Urinary bladder (tissue), 4 donors: ENCODE data around the gene TPP2. TPM values are rescaled to one million over a fixed set of nuclear protein-coding genes. Genes with fewer than 3 reads are reported as not detected.
A peak's percentile ranks its signal among the peaks of the same experiment; 100 is the strongest.

ENCODE experiments used
- DNase-seq: peaks from one replicate; pipeline ENCODE4 v3.0.0-alpha.2; 2015; ENCODE audit errors: extremely low spot score
- H3K27ac ChIP-seq: one replicate; pipeline ENCODE4 v1.5.1; 2013; ENCODE audit warnings: low read depth, mild to moderate bottlenecking, moderate library complexity
- H3K36me3 ChIP-seq: one replicate; pipeline ENCODE4 v1.6.1; 2013; ENCODE audit warnings: mild to moderate bottlenecking, moderate library complexity; ENCODE audit not compliant: insufficient read depth
- H3K4me1 ChIP-seq: one replicate; pipeline ENCODE4 v1.6.1; 2013; ENCODE audit warnings: mild to moderate bottlenecking, moderate library complexity; ENCODE audit not compliant: insufficient read depth
- H3K4me3 ChIP-seq: one replicate; pipeline ENCODE4 v1.5.1; 2013; ENCODE audit warnings: low read depth, low read length
- WGBS: extraction: QIAGEN DNeasy Blood & Tissue Kit; methylation state at CpG from one replicate; pipeline ENCODE4 v1.1.7; 2013; 5-methylcytosine and 5-hydroxymethylcytosine counted together
- polyA plus RNA-seq: library from polyadenylated mRNA; stranded (reverse); fragments of 200-250 nt; gene quantifications from one replicate; pipeline ENCODE4 v1.2.3, GENCODE V29; 2013
- total RNA-seq: library from RNA; depleted of rRNA; stranded (reverse); fragments of >200 nt; gene quantifications from one replicate; pipeline ENCODE4 v1.2.3, GENCODE V29; 2014
- donor health status: healthy with polysubstance abuse.
- donor health status: healthy.

Gene TPP2
- total and polyA plus RNA-seq, 2 donors, result 22.1 to 76.1 TPM

DNA sequence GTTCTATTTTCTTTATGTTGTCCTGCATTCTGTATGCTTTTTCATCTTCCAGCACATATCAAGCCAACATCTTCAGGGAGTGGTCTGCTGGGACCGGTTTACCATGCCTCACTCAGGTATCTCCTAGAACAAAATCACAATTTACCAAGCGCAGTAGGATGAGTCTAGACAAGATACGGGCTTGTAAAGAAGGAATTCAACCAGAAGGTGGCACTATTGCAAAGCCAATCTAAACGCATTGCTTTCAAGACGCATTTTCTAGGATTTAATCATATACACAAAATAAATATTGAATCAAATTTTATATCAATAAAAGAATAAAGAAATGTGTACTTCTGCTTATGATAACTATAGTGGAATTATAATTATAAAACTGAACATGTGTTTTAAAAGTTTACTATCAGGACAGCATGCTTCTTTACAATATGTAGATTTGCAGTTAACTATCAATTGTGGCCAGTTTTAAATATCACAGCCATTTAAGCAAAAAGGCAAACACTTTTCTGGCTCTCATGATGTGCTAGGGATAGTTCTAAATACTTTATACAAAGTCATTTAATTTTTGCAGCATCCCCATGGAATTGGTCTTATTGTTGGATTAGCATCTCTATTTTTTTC is 16.1 kb upstream of the TPP2 start:
- WGBS, result 1% methylated on average over 5 of the region's 5 CpGs
- peak; percentile 21 for DNase-seq
- Histone ChIP-seq H3K36me3 (no peaks in the 10 kb centered on the region), H3K27ac (no peak overlapping the region), H3K4me3 (no peak overlapping the region), H3K4me1 (no peaks in the 10 kb centered on the region)

DNA sequence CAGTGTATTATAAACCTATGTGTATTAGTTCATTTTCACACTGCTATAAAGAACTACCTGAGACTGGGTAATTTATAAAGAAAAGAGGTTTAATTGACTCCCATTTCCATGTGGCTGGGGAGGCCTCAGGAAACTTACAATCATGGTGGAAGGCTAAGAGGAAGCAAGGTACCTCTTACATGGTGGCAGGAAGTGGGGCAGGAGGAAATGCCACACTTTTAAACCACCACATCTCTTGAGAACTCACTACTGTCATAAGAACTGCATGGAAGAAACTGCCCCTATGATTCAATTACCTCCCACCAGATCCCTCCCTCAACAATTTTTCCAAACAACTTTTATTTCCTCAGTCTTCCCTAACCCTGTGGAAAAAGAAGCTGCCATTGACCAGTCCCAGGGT is 14.5 kb upstream of the TPP2 start:
- Histone ChIP-seq H3K4me3 (no peak overlapping the region), H3K4me1 (no peaks in the 10 kb centered on the region), H3K36me3 (no peaks in the 10 kb centered on the region), H3K27ac (no peak overlapping the region)
- no peak for DNase-seq

DNA sequence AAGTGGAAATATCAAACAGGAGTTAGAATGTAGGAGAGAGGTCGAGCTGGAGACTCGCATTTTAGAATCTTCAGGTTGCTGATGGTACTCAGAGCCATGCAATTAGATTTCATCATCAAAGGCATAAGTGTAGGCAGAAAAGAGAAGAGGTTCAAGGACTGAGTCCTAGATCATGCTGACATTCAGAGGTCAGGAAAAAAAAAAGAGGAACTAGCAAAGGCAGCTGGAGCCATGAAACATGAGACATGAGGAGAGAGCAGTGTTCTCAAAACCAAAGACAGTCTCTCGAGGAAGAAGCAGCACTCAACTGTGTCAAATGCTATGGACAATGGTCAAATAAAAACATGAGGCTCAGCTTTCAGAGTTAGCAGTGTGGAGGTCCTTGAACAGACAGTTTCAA is 12.4 kb upstream of the TPP2 start:
- no peak overlapping the region for H3K27ac ChIP-seq
- H3K36me3 ChIP-seq, result no peaks in the 10 kb centered on the region
- 47% methylated on average over 3 of the region's 3 CpGs for whole genome bisulfite sequencing
- H3K4me1 ChIP-seq, result no peaks in the 10 kb centered on the region
- no peak overlapping the region for H3K4me3 ChIP-seq
- no peak for DNase-seq

DNA sequence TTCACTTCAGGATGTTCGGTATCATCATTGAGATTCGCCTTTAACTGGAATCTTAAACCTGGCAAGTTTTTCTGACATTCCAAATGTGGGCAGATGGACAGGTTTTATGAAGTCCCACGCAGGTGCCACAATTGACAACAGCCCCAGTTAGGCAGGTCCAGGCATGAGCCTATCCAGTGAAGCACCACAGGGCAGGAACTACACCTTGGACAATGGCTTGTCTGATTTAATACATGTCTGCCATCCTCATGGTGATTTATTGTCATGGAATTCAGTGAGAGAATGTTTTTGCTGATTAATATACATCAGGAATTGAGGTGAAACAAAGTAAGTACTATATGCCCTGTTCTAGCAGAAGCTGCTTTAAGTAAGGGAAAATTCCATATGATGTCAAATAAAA is 10.2 kb upstream of the TPP2 start:
- 88% methylated on average over 3 of the region's 3 CpGs for WGBS
- H3K4me1 ChIP-seq, result no peaks in the 10 kb centered on the region
- no peaks in the 10 kb centered on the region for H3K36me3 ChIP-seq

DNA sequence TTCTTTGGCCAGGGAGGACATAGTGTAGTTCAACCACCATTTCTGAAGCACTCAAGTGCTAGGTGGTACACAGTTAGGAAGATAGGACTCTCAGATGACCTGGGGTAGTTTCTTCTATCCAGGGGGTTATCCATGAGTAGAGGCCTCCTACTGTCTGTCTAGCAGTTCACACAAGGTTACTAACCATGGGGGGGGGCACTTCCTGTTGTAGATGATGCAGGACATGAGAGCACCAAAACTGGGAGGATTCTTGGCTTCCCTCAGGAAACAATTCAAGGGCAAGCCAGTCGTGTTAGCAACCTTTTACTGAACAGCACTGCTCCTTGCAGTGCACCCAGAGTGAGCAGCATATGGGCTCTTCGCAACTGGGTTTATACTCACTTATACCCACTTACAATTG is 8.9 kb upstream of the TPP2 start:
- no peak overlapping the region for H3K27ac ChIP-seq
- no peaks in the 10 kb centered on the region for H3K36me3 ChIP-seq
- H3K4me1 ChIP-seq, result no peaks in the 10 kb centered on the region
- WGBS, result 56% methylated on average over 2 of the region's 2 CpGs
- DNase-seq, result no peak
- no peak overlapping the region for H3K4me3 ChIP-seq

More for the DNA sequence above, 10.2 kb upstream of the TPP2 start:
- H3K4me3 ChIP-seq, result no peak overlapping the region
- no peak overlapping the region for H3K27ac ChIP-seq
- no peak for DNase-seq

DNA sequence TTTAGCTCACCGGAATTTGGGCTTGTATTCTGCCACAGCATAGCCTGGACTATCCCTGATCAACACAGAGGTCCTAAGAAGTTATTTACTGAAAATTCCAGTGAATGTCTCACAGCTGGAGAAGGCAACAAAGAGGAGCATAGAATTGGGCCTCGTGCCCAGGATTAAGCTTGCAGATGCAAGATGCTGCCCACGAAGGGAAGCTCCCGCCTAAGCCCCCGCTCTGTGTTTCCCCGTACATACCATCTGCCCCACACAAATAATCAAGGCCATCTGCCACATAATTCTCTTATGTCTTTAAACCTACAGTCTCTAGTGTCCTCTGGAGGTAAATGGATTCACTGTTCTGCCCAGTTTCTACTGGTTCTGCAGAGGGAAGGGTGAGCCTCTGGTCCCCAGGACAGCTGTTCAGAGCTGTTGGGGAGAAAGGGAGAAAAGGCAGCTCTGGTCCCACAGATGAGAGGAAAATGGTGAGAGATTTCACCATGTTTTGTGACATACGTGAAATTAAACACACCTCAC is 7.4 kb upstream of the TPP2 start:
- H3K36me3 ChIP-seq, result no peaks in the 10 kb centered on the region
- WGBS, result 57% methylated on average over 7 of the region's 7 CpGs
- no peaks in the 10 kb centered on the region for H3K4me1 ChIP-seq
- no peak overlapping the region for H3K4me3 ChIP-seq
- H3K27ac ChIP-seq, result no peak overlapping the region
- no peak for DNase-seq

DNA sequence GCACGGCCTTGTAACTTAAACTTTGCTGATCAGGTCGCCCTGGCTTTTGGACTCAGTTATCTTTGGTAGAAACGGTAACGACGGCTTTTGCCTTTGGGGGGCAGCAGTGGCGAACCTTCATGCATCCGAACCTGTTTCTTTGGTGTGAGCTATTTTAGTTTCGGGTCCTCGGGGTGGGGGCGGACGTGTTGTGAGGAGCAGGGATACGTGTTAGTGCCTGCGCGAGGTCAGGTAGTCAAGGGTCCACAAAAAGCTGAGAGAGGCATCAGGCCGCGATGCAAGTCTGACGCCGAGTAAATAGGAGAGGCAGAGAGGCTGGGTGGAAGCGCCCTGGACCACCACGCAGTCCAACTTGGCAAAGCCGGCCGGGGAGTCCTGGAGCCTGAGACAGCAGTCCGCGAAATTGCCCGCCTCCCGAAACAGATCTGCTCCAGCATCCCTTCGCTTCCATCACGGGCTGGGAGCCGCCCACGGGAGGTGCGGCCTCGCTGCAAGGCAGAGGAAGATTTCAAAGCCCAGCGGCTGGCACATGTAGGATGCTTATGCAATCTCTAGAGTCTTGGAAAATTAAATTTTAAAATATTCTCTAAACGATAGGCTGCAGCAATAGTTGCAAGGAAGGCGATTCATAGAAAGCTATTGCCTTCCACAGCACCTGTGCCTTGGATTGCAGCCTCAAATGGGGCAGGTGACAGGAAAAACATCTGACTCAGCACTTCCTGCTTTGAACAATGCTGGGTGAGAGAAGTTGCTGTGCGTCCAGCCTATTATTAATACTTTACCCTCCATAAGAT is 4.6 kb upstream of the TPP2 start:
- H3K4me3 ChIP-seq, result peak overlapping the region; percentile 49
- under 1% methylated on average over 36 of the region's 36 CpGs for WGBS
- peak; percentile 71 for DNase-seq
- H3K36me3 ChIP-seq, result no peaks in the 10 kb centered on the region
- H3K4me1 ChIP-seq, result no peaks in the 10 kb centered on the region
- peak overlapping the region; percentile 62 for H3K27ac ChIP-seq

DNA sequence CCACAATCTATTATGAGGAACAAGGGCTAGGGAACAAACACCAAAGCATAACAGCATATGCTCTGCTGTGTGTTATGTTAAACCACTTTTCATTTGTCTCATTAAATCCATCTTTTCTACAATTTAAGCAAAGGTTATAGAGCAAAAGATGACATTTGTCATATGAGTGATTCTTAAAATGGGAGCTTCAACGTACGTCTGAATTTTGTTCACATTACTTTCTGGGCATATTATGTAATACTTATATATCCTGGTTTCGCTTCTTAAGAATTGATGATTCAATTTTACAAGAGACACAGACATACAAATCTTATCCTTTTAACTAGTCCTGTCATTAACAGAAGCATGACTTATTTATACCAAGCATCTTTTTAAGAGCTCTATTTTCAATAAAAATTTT is 3.3 kb upstream of the TPP2 start:
- Histone ChIP-seq H3K27ac (no peak overlapping the region), H3K4me1 (no peaks in the 10 kb centered on the region), H3K4me3 (no peak overlapping the region), H3K36me3 (no peaks in the 10 kb centered on the region)
- WGBS, result 87% methylated on average over 3 of the region's 3 CpGs
- no peak for DNase-seq

DNA sequence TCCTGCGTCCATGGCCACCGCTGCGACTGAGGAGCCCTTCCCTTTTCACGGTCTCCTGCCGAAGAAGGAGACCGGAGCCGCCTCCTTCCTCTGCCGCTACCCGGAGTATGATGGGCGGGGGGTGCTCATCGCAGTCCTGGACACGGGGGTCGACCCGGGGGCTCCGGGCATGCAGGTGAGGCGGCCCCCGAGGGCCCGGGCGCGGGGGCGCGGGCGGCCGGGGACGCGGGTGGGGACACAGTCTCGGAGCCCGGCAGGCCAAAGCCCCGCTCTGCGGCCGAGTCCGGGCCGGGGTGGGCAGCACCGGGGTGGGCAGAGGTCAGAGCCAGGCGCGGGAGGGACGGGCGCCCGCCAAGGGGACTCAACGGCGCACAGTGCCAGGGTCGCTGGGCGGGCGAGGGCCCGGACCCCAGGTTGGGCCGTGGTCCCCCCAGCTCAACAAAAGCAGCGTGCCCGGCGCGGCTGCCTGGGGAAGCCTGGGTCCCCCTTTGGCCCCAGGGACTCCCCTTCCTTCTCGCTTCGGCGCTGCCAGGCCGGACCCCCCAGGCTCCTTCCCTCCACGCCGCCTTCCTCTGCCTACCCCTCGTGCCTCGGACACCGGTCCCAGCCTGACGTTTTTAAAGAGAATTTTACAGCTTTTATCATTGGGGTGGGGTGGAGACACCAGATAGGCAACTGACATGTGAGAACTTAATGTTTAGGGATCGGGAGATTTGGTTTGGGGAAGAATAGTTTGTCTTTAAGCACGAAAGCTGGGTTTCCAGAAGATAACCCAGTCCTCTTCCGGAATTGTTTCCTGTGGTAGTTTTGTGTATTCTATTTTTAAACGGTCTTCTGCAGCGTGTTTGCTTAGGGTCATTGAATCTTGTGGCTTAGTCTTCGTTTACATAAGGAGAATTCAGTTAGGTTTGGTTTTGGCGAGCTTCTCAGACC is 509 bp downstream of the TPP2 start:
- WGBS, result under 1% methylated on average over 67 of the region's 67 CpGs
- DNase-seq, result peak; percentile 6

DNA sequence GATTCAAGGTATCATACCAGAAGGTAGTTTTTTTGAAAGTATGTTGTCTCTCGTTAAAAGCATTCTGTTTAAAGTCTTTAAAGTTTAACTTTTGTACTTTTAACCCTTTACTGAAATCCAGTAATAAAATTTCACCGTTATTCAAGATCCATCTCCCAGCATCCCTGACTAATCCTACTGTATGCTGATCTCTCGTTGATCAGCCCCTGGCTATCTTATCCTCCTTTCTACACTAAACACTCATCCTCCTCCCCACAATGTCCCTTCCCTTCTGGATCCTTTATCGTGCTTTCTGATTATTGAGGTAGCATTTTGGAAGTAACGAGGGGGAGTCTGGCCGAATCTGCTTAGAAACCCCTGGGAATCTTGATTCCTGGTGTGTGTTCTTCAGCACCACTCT is 1.3 kb downstream of the TPP2 start:
- H3K4me3 ChIP-seq, result peak overlapping the region; percentile 30
- H3K36me3 ChIP-seq, result no peaks in the 10 kb centered on the region
- no peak overlapping the region for H3K27ac ChIP-seq
- H3K4me1 ChIP-seq, result no peaks in the 10 kb centered on the region
- DNase-seq, result no peak
- 4% methylated on average over 6 of the region's 6 CpGs for WGBS

More for the DNA sequence above, 509 bp downstream of the TPP2 start:
- no peaks in the 10 kb centered on the region for H3K4me1 ChIP-seq
- H3K36me3 ChIP-seq, result no peaks in the 10 kb centered on the region
- H3K27ac ChIP-seq, result peak overlapping the region; percentile 91
- peak overlapping the region; percentile 96 for H3K4me3 ChIP-seq

DNA sequence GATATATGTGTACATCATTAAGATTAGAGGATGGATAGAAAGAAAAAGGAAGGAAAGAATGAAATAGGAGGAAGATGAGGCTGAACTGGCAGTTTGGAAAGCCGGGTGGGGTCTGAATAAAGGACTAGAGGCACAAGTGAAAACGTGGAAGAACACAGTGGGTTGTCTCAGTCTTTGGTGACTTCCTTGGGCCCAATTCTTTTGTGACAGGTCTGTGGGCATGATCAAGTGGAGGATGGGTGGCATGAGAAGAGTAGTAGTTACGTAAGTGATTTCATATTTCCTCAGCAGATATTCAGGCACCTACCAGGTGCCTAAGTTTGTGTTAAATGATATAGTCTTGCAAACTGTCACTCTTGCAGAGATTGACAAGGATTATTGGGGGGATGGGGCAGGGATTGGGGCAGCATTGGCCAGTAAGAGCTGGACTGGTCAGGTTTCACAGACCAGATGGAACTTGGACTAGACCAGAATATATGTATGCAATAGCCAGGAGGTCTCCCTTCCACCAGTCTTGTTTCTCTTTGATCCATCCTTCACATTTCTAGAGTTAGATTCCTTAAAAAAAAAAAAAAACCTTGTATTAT is 2.7 kb downstream of the TPP2 start:
- WGBS, result 74% methylated on average over 3 of the region's 3 CpGs
- Histone ChIP-seq H3K36me3 (no peaks in the 10 kb centered on the region), H3K4me1 (peaks cover 1% of the 10 kb centered on the region), H3K4me3 (no peak overlapping the region), H3K27ac (no peak overlapping the region)
- DNase-seq, result no peak

DNA sequence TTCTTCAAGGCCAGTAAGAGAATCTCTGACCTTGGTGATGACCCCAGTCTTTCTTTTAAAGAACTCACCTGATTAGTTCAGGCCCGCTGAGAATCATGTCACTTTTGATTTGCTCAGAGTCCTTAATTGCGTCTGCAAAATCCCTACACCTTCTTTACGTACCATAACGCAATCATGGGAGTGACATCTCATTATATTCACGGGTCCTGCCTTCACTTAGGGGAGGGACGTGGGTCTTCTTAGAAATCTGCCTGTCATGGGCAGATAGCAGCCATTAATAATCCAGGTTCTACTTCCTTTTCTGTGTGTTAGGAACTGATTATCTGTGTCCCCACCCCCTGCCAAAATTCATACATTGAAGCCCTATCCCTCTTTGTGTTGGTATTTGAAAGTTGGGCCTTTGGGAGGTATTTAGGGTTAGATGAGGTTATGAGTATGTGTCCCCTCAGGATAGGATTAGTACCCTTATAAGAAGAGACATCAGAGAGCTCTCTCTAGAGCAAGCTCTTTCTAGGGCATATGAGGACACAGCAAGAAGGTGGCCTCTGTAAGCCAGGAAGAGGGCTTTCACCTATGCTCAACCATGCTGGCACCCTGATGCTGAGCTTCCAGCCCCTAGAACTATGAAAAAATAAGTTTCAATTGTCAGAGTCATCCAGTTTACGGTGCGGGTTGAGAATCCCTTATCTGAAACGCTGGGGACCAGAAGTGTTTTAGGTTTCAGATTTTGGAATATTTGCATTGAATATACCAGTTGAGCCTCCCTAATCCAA is 9.9 kb downstream of the TPP2 start:
- Histone ChIP-seq H3K4me3 (no peak overlapping the region), H3K4me1 (peaks cover 1% of the 10 kb centered on the region), H3K36me3 (no peaks in the 10 kb centered on the region), H3K27ac (no peak overlapping the region)
- WGBS, result 91% methylated on average over 9 of the region's 9 CpGs
- no peak for DNase-seq

DNA sequence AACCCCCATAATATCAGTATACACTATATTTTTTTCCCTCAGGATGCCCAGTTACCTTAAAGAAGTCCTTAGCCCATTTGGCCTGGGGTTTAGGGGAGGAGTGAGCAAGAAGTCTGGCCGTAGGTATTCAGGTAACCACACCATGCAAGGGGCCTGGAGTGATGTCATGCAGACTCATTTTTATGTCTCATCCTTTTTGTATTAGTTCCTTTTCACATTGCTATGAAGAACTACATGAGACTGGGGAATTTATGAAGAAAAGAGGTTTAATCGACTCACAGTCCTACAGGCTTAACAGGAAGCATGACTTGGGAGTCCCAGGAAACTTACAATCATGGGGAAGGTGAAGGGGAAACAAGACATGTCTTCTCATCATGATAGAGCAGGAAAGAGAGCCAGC is 12.2 kb downstream of the TPP2 start:
- DNase-seq, result no peak
- 96% methylated on average over 2 of the region's 2 CpGs for WGBS
- Histone ChIP-seq H3K27ac (no peak overlapping the region), H3K36me3 (no peaks in the 10 kb centered on the region), H3K4me1 (no peaks in the 10 kb centered on the region), H3K4me3 (no peak overlapping the region)
